ENCODE data around the gene QSOX1.
A peak's percentile ranks its signal among the peaks of the same experiment; 100 is the strongest.

The QSOX1 gene, protein sequence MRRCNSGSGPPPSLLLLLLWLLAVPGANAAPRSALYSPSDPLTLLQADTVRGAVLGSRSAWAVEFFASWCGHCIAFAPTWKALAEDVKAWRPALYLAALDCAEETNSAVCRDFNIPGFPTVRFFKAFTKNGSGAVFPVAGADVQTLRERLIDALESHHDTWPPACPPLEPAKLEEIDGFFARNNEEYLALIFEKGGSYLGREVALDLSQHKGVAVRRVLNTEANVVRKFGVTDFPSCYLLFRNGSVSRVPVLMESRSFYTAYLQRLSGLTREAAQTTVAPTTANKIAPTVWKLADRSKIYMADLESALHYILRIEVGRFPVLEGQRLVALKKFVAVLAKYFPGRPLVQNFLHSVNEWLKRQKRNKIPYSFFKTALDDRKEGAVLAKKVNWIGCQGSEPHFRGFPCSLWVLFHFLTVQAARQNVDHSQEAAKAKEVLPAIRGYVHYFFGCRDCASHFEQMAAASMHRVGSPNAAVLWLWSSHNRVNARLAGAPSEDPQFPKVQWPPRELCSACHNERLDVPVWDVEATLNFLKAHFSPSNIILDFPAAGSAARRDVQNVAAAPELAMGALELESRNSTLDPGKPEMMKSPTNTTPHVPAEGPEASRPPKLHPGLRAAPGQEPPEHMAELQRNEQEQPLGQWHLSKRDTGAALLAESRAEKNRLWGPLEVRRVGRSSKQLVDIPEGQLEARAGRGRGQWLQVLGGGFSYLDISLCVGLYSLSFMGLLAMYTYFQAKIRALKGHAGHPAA

DNA sequence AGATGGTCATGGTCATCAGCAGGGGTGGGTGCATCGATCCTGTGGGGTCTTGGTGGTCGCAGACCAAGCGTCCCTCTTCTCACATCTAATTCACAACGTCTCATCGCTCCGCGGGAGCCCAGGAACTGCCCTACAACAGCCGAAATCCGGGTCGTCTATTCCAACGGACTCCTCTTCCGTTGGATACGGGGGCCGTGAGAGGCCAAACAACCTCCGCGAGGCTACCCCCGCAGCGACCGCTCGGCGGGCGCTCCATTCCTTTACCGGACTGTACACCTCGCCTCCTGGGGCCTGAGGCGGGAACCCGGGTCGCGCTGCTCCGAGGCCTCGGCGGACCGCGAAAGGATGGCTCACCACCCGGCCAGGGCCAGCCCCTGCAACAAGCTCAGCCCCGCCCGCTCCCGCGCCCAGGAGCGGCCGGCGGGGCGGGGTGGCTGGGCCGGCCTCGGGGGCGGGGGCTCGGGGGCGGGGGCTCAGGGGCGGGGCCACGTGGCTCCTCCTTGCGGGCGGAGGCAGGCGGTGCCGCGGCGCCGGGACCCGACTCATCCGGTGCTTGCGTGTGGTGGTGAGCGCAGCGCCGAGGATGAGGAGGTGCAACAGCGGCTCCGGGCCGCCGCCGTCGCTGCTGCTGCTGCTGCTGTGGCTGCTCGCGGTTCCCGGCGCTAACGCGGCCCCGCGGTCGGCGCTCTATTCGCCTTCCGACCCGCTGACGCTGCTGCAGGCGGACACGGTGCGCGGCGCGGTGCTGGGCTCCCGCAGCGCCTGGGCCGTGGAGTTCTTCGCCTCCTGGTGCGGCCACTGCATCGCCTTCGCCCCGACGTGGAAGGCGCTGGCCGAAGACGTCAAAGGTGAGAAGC is at the start of gene QSOX1:
Gene QSOX1, plus strand, starts transcription at position 545 of the 857 bp plus-strand sequence. Its CDS starts 39 bp downstream, at position 584.
- Mint-ChIP-seq H3K4me3 (peak within 1 kb of the TSS; percentile 95 to 98 (median 96)), H3K4me1 (peaks cover 4% of the 10 kb centered on the region), H3K27me3 (ENCODE audit: low read depth) (peaks cover 17% of the 10 kb centered on the region), H3K36me3 (ENCODE audit: low read depth) (no peaks in the 10 kb centered on the region), H3K9me3 (no peaks in the 10 kb centered on the region), H3K27ac (peak within 1 kb of the TSS; percentile 65 to 92 (median 80))
- TF ChIP-seq, protein P1, sequence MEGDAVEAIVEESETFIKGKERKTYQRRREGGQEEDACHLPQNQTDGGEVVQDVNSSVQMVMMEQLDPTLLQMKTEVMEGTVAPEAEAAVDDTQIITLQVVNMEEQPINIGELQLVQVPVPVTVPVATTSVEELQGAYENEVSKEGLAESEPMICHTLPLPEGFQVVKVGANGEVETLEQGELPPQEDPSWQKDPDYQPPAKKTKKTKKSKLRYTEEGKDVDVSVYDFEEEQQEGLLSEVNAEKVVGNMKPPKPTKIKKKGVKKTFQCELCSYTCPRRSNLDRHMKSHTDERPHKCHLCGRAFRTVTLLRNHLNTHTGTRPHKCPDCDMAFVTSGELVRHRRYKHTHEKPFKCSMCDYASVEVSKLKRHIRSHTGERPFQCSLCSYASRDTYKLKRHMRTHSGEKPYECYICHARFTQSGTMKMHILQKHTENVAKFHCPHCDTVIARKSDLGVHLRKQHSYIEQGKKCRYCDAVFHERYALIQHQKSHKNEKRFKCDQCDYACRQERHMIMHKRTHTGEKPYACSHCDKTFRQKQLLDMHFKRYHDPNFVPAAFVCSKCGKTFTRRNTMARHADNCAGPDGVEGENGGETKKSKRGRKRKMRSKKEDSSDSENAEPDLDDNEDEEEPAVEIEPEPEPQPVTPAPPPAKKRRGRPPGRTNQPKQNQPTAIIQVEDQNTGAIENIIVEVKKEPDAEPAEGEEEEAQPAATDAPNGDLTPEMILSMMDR (IDR thresholded peaks at IDR 0.05; ENCODE audit: unreplicated experiment in 3 of 3) = peak in 1 of 3 experiments; percentile 26

DNA sequence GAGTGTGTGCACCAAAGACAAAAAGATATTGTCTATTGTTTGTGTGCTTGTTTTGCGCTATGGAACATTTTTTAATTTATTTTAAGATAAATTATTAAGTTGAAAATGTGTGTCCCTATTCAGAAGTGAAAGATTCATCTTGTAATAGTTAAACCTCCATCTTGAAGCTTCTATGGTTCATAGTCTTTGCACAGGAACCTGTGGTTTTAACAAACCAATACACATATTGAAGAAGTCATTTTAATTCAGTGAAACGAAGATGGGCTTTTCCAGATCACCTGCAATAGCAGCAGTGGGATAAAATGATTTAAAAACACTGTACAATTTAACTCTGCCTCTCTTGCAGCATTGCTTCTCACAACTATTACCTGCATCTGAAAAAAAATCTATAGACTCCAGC is 42.6 kb upstream of the QSOX1 start:
- Mint-ChIP-seq H3K36me3 (ENCODE audit: low read depth) (peaks cover 63% of the 10 kb centered on the region), H3K4me3 (no peak overlapping the region), H3K27me3 (ENCODE audit: low read depth) (no peaks in the 10 kb centered on the region), H3K9me3 (no peaks in the 10 kb centered on the region), H3K27ac (peak overlapping the region in 2 of 3 experiments; percentile 62 to 80), H3K4me1 (peaks cover 12% of the 10 kb centered on the region)
- TF ChIP-seq, protein P1 (IDR thresholded peaks at IDR 0.05; ENCODE audit: unreplicated experiment in 3 of 3) = no peak

DNA sequence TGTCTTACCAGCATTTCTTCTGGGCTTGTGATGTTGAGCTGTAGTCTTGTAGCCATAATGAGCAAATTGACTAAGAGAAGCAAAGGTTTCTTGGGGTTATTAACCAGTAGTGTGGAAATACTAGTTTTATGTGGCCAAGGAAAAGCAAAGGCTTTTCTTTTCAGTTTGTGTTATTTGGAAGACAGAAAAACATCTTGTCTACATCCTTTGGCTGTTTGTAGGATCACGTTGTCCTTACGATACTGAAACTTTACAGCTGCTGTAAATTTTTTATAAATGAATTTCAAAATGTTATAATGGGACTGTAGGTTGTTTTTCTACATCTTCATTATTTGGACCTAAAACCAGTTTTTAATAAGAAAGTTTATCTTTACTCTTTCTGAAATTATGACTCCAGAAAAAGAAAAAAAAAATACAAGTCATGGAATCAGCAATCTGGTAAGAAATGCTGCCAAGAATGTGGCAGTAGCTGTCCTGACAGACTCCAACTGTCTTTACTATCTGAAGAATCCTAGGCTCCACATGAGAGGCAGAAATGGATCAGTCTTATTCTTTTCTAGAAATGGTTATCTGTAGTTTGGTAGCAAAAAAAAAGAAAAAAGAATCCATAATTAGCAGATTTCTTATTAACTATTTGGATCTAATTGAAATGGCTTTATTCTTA is 41.6 kb upstream of the QSOX1 start:
- peaks cover 54% of the 10 kb centered on the region for H3K36me3 Mint-ChIP-seq (ENCODE audit: low read depth)
- H3K4me1 Mint-ChIP-seq = peaks cover 12% of the 10 kb centered on the region
- no peak overlapping the region for H3K4me3 Mint-ChIP-seq
- TF ChIP-seq, protein P1 (IDR thresholded peaks at IDR 0.05; ENCODE audit: unreplicated experiment in 3 of 3) = no peak
- H3K27ac Mint-ChIP-seq = peak overlapping the region; percentile 62 to 92 (median 80)
- H3K9me3 Mint-ChIP-seq = no peaks in the 10 kb centered on the region
- H3K27me3 Mint-ChIP-seq (ENCODE audit: low read depth) = no peaks in the 10 kb centered on the region

DNA sequence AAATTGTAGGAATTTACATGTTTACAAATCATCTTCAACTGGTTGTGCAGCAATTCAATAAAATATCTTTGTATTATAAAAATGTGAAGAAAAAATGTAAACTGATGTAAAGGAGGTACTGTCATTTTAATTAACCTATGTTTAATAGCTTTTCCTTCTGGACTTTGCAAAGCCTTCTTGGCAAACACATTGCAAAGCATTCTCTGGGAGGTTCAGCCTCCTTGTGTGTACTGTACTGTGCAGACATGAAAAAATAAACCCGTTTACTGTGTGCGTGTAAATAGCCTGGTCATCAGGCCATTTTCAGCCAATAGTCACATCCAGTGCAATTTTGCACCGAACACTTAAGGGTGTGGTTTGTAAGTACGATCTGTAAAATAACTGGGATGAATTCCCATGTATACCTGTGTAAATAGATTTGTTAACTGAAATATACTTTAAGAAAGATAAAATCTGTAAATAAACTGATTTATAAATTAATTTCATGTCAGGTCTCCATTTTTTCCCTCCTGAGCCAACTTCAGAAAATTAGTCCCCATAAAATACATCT is 40.2 kb upstream of the QSOX1 start:
- Mint-ChIP-seq H3K36me3 (ENCODE audit: low read depth) (peaks cover 43% of the 10 kb centered on the region), H3K4me3 (no peak overlapping the region), H3K4me1 (peaks cover 12% of the 10 kb centered on the region), H3K9me3 (no peaks in the 10 kb centered on the region), H3K27me3 (ENCODE audit: low read depth) (no peaks in the 10 kb centered on the region), H3K27ac (peak overlapping the region in 1 of 3 experiments; percentile 62)
- TF ChIP-seq, protein P1 (IDR thresholded peaks at IDR 0.05; ENCODE audit: unreplicated experiment in 3 of 3) = no peak
